SK-N-SH treated with all-trans-retinoic acid at 6 μM for 48 hours (cell line): ENCODE data around the gene ADAM8.

ENCODE experiments used
- ATAC-seq: fragments of 200-7000 bp; cut with Tn5 transposase; 3 replicates; pipeline ENCODE4 v1.9.1; 2020; ENCODE audit warnings: mild to moderate bottlenecking, moderate library complexity
- ARNTL ChIP-seq: fragments of 450-650 bp; formaldehyde crosslinking; IDR thresholded peaks from 2 replicates; pipeline ENCODE4 v1.5.0; 2020; ENCODE audit warnings: low read depth, mild to moderate bottlenecking, moderate library complexity, borderline replicate concordance
- BACH2 ChIP-seq: fragments of 250-450 bp; sonication (Bioruptor Pico); IDR thresholded peaks from 2 replicates; pipeline ENCODE4 v1.9.0; 2021; ENCODE audit warnings: mild to moderate bottlenecking, borderline replicate concordance
- CREB5 ChIP-seq: fragments of 250-450 bp; sonication (Bioruptor Pico); IDR thresholded peaks from 2 replicates; pipeline ENCODE4 v1.5.1; 2020; ENCODE audit warnings: low read depth, mild to moderate bottlenecking, moderate library complexity
- CSDC2 ChIP-seq: fragments of 250-450 bp; sonication (Bioruptor Pico); IDR thresholded peaks from 2 replicates; pipeline ENCODE4 v1.5.0; 2020; ENCODE audit warnings: mild to moderate bottlenecking, moderate library complexity
- CSRNP3 ChIP-seq: fragments of 250-450 bp; sonication (Bioruptor Pico); IDR thresholded peaks from 2 replicates; pipeline ENCODE4 v1.5.1; 2021; ENCODE audit warnings: mild to moderate bottlenecking, moderate library complexity
- ESRRG ChIP-seq: fragments of 250-450 bp; sonication (Bioruptor Pico); IDR thresholded peaks from 2 replicates; pipeline ENCODE4 v1.6.1; 2021; ENCODE audit warnings: mild to moderate bottlenecking
- GLIS3 ChIP-seq: fragments of 250-450 bp; sonication (Bioruptor Pico); IDR thresholded peaks from 2 replicates; pipeline ENCODE4 v1.5.0; 2020; ENCODE audit warnings: mild to moderate bottlenecking, moderate library complexity
- ISL1 ChIP-seq: fragments of 250-450 bp; sonication (Bioruptor Pico); IDR thresholded peaks from 2 replicates; pipeline ENCODE4 v2.1.2; 2022; ENCODE audit warnings: mild to moderate bottlenecking, moderate library complexity
- OSR1 ChIP-seq: fragments of 250-450 bp; sonication (Bioruptor Pico); IDR thresholded peaks from 2 replicates; pipeline ENCODE4 v1.8.0; 2022; ENCODE audit warnings: moderate library complexity, mild to moderate bottlenecking, inconsistent platforms
- PATZ1 ChIP-seq: fragments of 250-450 bp; sonication (Bioruptor Pico); IDR thresholded peaks from 2 replicates; pipeline ENCODE4 v1.8.0; 2020; ENCODE audit warnings: mild to moderate bottlenecking, moderate library complexity, borderline replicate concordance
- POU6F1 ChIP-seq: fragments of 250-450 bp; sonication (Bioruptor Pico); IDR thresholded peaks from 2 replicates; pipeline ENCODE4 v1.8.0; 2021; ENCODE audit warnings: low read depth, mild to moderate bottlenecking, moderate library complexity, borderline replicate concordance
- PPARA ChIP-seq: fragments of 250-450 bp; sonication (Bioruptor Pico); IDR thresholded peaks from 2 replicates; pipeline ENCODE4 v1.5.0; 2020; ENCODE audit warnings: mild to moderate bottlenecking, borderline replicate concordance
- RARB ChIP-seq: fragments of 250-450 bp; sonication (Bioruptor Pico); IDR thresholded peaks from 2 replicates; pipeline ENCODE4 v1.8.0; 2021; ENCODE audit warnings: mild to moderate bottlenecking, moderate library complexity
- SNAI2 ChIP-seq: fragments of 250-450 bp; sonication (Bioruptor Pico); IDR thresholded peaks from 2 replicates; pipeline ENCODE4 v1.5.0; 2020; ENCODE audit warnings: mild to moderate bottlenecking, moderate library complexity
- TCF4 ChIP-seq: fragments of 250-450 bp; sonication (Bioruptor Pico); IDR thresholded peaks from 2 replicates; pipeline ENCODE4 v1.8.0; 2021; ENCODE audit warnings: mild to moderate bottlenecking, moderate library complexity, borderline replicate concordance
- TOX ChIP-seq: fragments of 250-450 bp; sonication (Bioruptor Pico); IDR thresholded peaks from 2 replicates; pipeline ENCODE4 v1.8.0; 2021; ENCODE audit warnings: mild to moderate bottlenecking, moderate library complexity, borderline replicate concordance
- TSHZ2 ChIP-seq: fragments of 250-450 bp; sonication (Bioruptor Pico); IDR thresholded peaks from 2 replicates; pipeline ENCODE4 v1.5.0; 2020; ENCODE audit warnings: mild to moderate bottlenecking, moderate library complexity
- ZC3H10 ChIP-seq: fragments of 250-450 bp; sonication (Bioruptor Pico); IDR thresholded peaks from 2 replicates; pipeline ENCODE4 v1.5.1; 2021; ENCODE audit warnings: mild to moderate bottlenecking, moderate library complexity
- ZFP3 ChIP-seq: fragments of 250-450 bp; sonication (Bioruptor Pico); IDR thresholded peaks from 2 replicates; pipeline ENCODE4 v1.5.0; 2020; ENCODE audit warnings: mild to moderate bottlenecking, moderate library complexity
- ZFP30 ChIP-seq: fragments of 450-650 bp; formaldehyde crosslinking; IDR thresholded peaks from 2 replicates; pipeline ENCODE4 v1.5.0; 2022; ENCODE audit warnings: mild to moderate bottlenecking, moderate library complexity
- ZNF565 ChIP-seq: fragments of 450-650 bp; formaldehyde crosslinking; conservative IDR thresholded peaks from 2 replicates; pipeline ENCODE4 v1.5.0; 2020; ENCODE audit warnings: low read depth, mild to moderate bottlenecking, moderate library complexity
- ZNF70 ChIP-seq: fragments of 450-650 bp; formaldehyde crosslinking; IDR thresholded peaks from 2 replicates; pipeline ENCODE4 v1.5.0; 2020; ENCODE audit warnings: mild to moderate bottlenecking, moderate library complexity
- ZNF8 ChIP-seq: fragments of 450-650 bp; formaldehyde crosslinking; IDR thresholded peaks from 2 replicates; pipeline ENCODE4 v1.5.0; 2020; ENCODE audit warnings: mild to moderate bottlenecking, moderate library complexity

Gene ADAM8

GRCh38 chr10:133218891-133219290 lies 57.8 kb downstream of the ADAM8 start:
- no peak for TF ChIP-seq TSHZ2 (CRISPR knock-in tag)
- TF ChIP-seq CREB5 (CRISPR knock-in tag), result no peak
- no peak for TF ChIP-seq TOX (CRISPR knock-in tag)
- TF ChIP-seq ZC3H10 (CRISPR knock-in tag), result no peak
- TF ChIP-seq ZFP30, result no peak
- no peak for TF ChIP-seq RARB (CRISPR knock-in tag)
- no peak for TF ChIP-seq ESRRG (CRISPR knock-in tag)
- no peak for TF ChIP-seq ZNF565 (CRISPR knock-in tag)
- TF ChIP-seq CSRNP3 (CRISPR knock-in tag), result no peak
- TF ChIP-seq ARNTL (CRISPR knock-in tag), result no peak
- no peak for TF ChIP-seq TCF4
- no peak for TF ChIP-seq BACH2 (CRISPR knock-in tag)
- TF ChIP-seq CSDC2 (CRISPR knock-in tag), result no peak
- no peak for TF ChIP-seq ZFP3 (CRISPR knock-in tag)
- TF ChIP-seq PATZ1, result no peak
- no peak for TF ChIP-seq OSR1
- no peak for TF ChIP-seq GLIS3 (CRISPR knock-in tag)
- no peak for TF ChIP-seq PPARA
- TF ChIP-seq ISL1 (CRISPR knock-in tag), result no peak
- no peak for TF ChIP-seq ZNF8
- ATAC-seq, result no peak

GRCh38 chr10:133217800-133218589 lies 58.7 kb downstream of the ADAM8 start:
- TF ChIP-seq ISL1 (CRISPR knock-in tag) (no peak), ZC3H10 (CRISPR knock-in tag) (no peak), POU6F1 (CRISPR knock-in tag) (no peak), CSDC2 (CRISPR knock-in tag) (no peak), ZNF565 (CRISPR knock-in tag) (no peak), GLIS3 (CRISPR knock-in tag) (no peak), CSRNP3 (CRISPR knock-in tag) (no peak), ZFP30 (no peak), PPARA (no peak), RARB (CRISPR knock-in tag) (no peak), PATZ1 (no peak), CREB5 (CRISPR knock-in tag) (no peak), ZNF70 (CRISPR knock-in tag) (no peak), ZNF8 (no peak), SNAI2 (CRISPR knock-in tag) (no peak), TCF4 (no peak)
- ATAC-seq, result no peak
